GM12801 (cell line): Measurements from ENCODE around the gene KPNA3.

Experiments
- TF ChIP-seq, protein P1 (sequence below): IDR thresholded peaks from one replicate; pipeline ENCODE4 v1.5.1; 2011; ENCODE audit warnings: control low read depth; ENCODE audit not compliant: insufficient read length; ENCODE audit errors: extremely low read depth

The KPNA3 gene

DNA sequence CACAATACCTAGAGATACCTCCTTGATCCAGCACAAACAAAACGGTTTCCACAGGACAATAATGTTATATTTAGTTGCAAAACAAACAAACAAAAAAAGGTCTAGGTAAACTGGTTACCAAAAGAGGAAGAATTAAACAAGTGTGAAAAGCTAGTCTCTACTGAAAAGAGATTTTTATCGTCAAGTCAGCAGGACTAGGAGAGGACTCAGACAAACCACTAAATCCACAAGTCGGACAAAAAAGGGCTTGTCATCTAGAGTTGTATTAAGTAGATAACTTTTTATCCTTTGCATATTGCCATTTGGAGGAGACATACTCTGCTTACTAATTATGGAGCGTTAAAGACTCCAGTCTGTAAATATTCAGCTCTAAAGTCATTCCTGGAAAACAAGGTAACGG, 9.9 kb upstream of the KPNA3 start:
- TF ChIP-seq, protein P1, sequence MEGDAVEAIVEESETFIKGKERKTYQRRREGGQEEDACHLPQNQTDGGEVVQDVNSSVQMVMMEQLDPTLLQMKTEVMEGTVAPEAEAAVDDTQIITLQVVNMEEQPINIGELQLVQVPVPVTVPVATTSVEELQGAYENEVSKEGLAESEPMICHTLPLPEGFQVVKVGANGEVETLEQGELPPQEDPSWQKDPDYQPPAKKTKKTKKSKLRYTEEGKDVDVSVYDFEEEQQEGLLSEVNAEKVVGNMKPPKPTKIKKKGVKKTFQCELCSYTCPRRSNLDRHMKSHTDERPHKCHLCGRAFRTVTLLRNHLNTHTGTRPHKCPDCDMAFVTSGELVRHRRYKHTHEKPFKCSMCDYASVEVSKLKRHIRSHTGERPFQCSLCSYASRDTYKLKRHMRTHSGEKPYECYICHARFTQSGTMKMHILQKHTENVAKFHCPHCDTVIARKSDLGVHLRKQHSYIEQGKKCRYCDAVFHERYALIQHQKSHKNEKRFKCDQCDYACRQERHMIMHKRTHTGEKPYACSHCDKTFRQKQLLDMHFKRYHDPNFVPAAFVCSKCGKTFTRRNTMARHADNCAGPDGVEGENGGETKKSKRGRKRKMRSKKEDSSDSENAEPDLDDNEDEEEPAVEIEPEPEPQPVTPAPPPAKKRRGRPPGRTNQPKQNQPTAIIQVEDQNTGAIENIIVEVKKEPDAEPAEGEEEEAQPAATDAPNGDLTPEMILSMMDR: no peak

- TF ChIP-seq, protein P1: no peak
Measured at GRCh38 chr13:49791711-49792549, 552 bp downstream of the KPNA3 start.

DNA sequence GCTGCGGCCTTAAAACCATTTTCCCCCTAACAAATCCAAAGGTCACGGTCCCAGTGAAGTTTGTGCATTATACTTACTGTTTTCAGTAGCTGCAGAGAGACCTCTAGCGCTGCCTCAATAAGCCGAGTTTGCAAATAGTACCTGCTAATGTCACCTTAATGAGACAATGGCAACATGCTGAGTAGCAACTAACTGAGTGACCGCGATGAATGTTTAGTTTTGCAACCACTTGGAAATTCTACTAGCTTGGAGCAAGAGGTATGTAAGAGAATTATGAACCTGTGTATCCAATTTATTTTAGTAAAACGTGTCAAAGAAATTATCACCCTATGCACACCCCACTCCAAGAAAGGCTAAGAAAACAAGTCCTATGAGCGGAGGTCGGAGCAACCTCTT, 1.2 kb downstream of the KPNA3 start:
- TF ChIP-seq, protein P1: no peak

DNA sequence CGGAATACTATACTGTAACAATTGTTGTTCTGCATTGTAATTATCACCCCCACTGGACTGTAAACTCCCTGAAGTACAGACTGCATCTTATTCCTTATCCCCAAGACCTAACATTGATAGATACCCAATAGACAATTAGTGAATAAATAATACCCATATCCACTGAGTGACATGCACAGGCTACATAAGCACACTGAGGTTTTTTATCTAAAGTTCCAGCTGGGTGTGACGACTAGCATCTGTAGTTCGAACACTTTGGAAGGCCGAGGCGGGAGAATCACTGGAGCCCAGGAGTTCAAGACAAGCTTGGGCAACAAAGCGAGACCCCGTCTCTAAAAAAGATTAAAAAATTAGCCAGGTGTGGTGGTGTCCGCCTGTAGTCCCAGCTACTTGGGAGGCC, 2.5 kb downstream of the KPNA3 start:
- TF ChIP-seq, protein P1: no peak

GRCh38 chr13:49786401-49787008, 6.0 kb downstream of the KPNA3 start:
- TF ChIP-seq, protein P1: no peak

DNA sequence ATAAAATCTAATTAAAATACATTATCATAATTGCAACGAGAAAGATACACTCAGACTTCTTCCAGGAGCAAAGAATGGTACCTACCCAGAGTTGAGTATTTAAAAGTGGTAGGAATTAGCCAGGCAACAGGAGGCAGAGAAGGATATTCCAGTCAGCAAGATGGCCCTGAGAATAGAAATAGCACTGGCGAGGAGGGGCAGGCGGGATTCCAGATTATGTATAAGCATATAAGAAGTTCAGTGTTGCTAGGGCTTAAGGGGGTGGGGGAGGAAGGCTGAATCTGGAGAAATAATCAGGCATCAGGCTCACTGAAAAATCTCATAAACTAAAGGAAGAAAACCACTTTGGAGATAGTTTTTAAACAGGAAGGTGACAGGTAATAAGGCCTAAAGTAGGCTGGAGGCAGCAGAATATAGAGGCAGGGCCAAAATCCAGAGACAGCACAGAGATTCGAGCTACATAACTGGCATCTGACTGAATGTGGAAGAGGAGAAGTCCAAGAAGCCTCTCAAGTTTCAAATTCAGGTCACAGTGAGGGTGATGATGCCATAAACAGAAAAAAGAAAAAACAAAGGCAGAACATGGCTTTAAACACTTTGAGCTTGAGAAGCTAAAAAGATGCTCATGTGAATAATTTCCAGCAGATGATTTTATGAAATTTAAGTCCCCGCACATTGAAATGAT, 7.5 kb downstream of the KPNA3 start:
- TF ChIP-seq, protein P1: no peak

- TF ChIP-seq, protein P1: no peak
Measured at GRCh38 chr13:49783865-49784264, 8.6 kb downstream of the KPNA3 start.
